GM23338 (cell line): ENCODE measurements around the gene BTN3A1. TPM values are rescaled to one million over a fixed set of nuclear protein-coding genes. Genes with fewer than 3 reads are reported as not detected.

Experiments
- ATAC-seq: fragments of 200-7000 bp; cut with Tn5 transposase; 3 replicates; pipeline ENCODE4 v1.9.1; 2020
- DNase-seq: peaks from one replicate; pipeline ENCODE4 v3.0.0-alpha.2; 2015; ENCODE audit warnings: low spot score
- H2AFZ ChIP-seq: fragments of 200-600 bp; sonication (generic); 2 replicates; pipeline ENCODE4 v1.8.0; 2016; ENCODE audit warnings: antibody characterized with exemption, mild to moderate bottlenecking, moderate library complexity
- H3F3A ChIP-seq: fragments of 200-600 bp; sonication (generic); replicated peaks from 2 replicates; pipeline ENCODE4 v1.8.0; 2017; ENCODE audit warnings: antibody characterized with exemption, mixed run types, low read depth
- H3K27ac ChIP-seq: fragments of 200-600 bp; sonication (generic); 2 replicates; pipeline ENCODE4 v1.6.1; 2016; ENCODE audit warnings: low read depth
- H3K27me3 ChIP-seq: fragments of 200-600 bp; sonication (generic); 2 replicates; pipeline ENCODE4 v1.8.0; 2016; ENCODE audit warnings: mild to moderate bottlenecking, mixed run types, moderate library complexity; ENCODE audit not compliant: insufficient read depth
- H3K36me3 ChIP-seq: fragments of 200-600 bp; sonication (generic); 2 replicates; pipeline ENCODE4 v1.8.0; 2016; ENCODE audit warnings: mild to moderate bottlenecking; ENCODE audit not compliant: insufficient read depth
- H3K4me1 ChIP-seq: fragments of 200-600 bp; sonication (generic); 2 replicates; pipeline ENCODE4 v1.8.0; 2016; ENCODE audit warnings: mild to moderate bottlenecking, moderate library complexity; ENCODE audit not compliant: insufficient read depth
- H3K4me2 ChIP-seq: fragments of 200-600 bp; sonication (generic); 2 replicates; pipeline ENCODE4 v1.7.1; 2017; ENCODE audit warnings: mixed run types
- H3K4me3 ChIP-seq: fragments of 200-600 bp; sonication (generic); 2 replicates; pipeline ENCODE4 v1.6.1; 2016; ENCODE audit warnings: mixed run types
- H3K79me2 ChIP-seq: fragments of 200-600 bp; sonication (generic); replicated peaks from 2 replicates; pipeline ENCODE4 v1.8.0; 2017; ENCODE audit warnings: mild to moderate bottlenecking; ENCODE audit not compliant: insufficient read depth
- H3K9me2 ChIP-seq: fragments of 200-600 bp; sonication (generic); 2 replicates; pipeline ENCODE4 v1.8.0; 2017; ENCODE audit not compliant: insufficient read depth
- H4K20me1 ChIP-seq: fragments of 200-600 bp; sonication (generic); replicated peaks from 2 replicates; pipeline ENCODE4 v1.8.0; 2017; ENCODE audit warnings: mild to moderate bottlenecking; ENCODE audit not compliant: insufficient read depth
- H3K27ac Mint-ChIP-seq: 2 replicates; pipeline ENCODE4 v1.8.0; 2020; ENCODE audit warnings: inconsistent platforms, mild to moderate bottlenecking, moderate library complexity, mixed read lengths
- H3K27me3 Mint-ChIP-seq: 3 replicates; pipeline ENCODE4 v1.8.0; 2022; ENCODE audit warnings: low read depth, mild to moderate bottlenecking, moderate library complexity, mixed read lengths, inconsistent platforms; ENCODE audit not compliant: insufficient read depth, poor library complexity
- H3K36me3 Mint-ChIP-seq: 3 replicates; pipeline ENCODE4 v1.8.0; 2021; ENCODE audit warnings: low read depth, mild to moderate bottlenecking, inconsistent platforms, moderate library complexity, mixed read lengths
- H3K4me1 Mint-ChIP-seq: 3 replicates; pipeline ENCODE4 v1.8.0; 2020; ENCODE audit warnings: mild to moderate bottlenecking, inconsistent platforms, mixed read lengths
- H3K4me3 Mint-ChIP-seq: 3 replicates; pipeline ENCODE4 v1.8.0; 2021; ENCODE audit warnings: moderate library complexity, mild to moderate bottlenecking, inconsistent platforms, mixed read lengths
- H3K9me3 Mint-ChIP-seq: 3 replicates; pipeline ENCODE4 v1.8.0; 2020; ENCODE audit warnings: moderate library complexity, mild to moderate bottlenecking, inconsistent platforms, mixed read lengths
- CREB1 ChIP-seq: fragments of 250-450 bp; sonication (Bioruptor Pico); IDR thresholded peaks from 2 replicates; pipeline ENCODE4 v1.5.0; 2020; ENCODE audit warnings: low read depth, mild to moderate bottlenecking, moderate library complexity
- EZH2 ChIP-seq: fragments of 200-600 bp; sonication (generic); IDR thresholded peaks from one replicate; pipeline ENCODE4 v1.8.0; 2017; ENCODE audit warnings: antibody characterized with exemption, mild to moderate bottlenecking, low read depth; ENCODE audit not compliant: unreplicated experiment
- EZH2phosphoT487 ChIP-seq: fragments of 200-600 bp; sonication (generic); IDR thresholded peaks from one replicate; pipeline ENCODE4 v1.8.1; 2018; ENCODE audit warnings: antibody characterized with exemption; ENCODE audit not compliant: unreplicated experiment
- JUNB ChIP-seq: IDR thresholded peaks from one replicate; pipeline ENCODE4 v1.6.1; 2016; ENCODE audit warnings: antibody characterized with exemption; ENCODE audit not compliant: unreplicated experiment
- NANOG ChIP-seq: IDR thresholded peaks from 2 replicates; pipeline ENCODE4 v1.6.1; 2016; ENCODE audit warnings: antibody characterized with exemption, borderline replicate concordance
- POLR2AphosphoS5 ChIP-seq: IDR thresholded peaks from 2 replicates; pipeline ENCODE4 v1.6.1; 2016; ENCODE audit warnings: antibody characterized with exemption, low read depth
- STAT1 ChIP-seq: IDR thresholded peaks from one replicate; pipeline ENCODE4 v1.6.1; 2016; ENCODE audit warnings: antibody characterized with exemption; ENCODE audit not compliant: unreplicated experiment
- ZNF114 ChIP-seq: fragments of 250-450 bp; sonication (Bioruptor Pico); IDR thresholded peaks from 2 replicates; pipeline ENCODE4 v1.5.0; 2020; ENCODE audit warnings: mild to moderate bottlenecking, moderate library complexity
- ZNF331 ChIP-seq: fragments of 250-450 bp; sonication (Bioruptor Pico); IDR thresholded peaks from 2 replicates; pipeline ENCODE4 v1.5.0; 2020; ENCODE audit warnings: low read depth, mild to moderate bottlenecking, moderate library complexity
- polyA plus RNA-seq: library from polyadenylated mRNA; unstranded; fragments of >200 nt; fragmentation: Nextera tagmentation; extraction: Ambion mirVana; gene quantifications from 2 replicates; pipeline ENCODE4 v1.2.1, GENCODE V29; 2016
- total RNA-seq: library from RNA; depleted of rRNA; stranded (reverse); fragments of >200 nt; shearing (Covaris generic); gene quantifications from 2 replicates; pipeline ENCODE4 v1.2.3, GENCODE V29; 2014
- TF ChIP-seq, protein P1 (sequence below), 2 experiments: fragments of 200-600 bp in 1 of 2; sonication (generic) in 1 of 2; conservative IDR thresholded peaks; 2 replicates each; pipeline versions ENCODE4 v1.5.1 to v1.6.1; 2016 to 2017; ENCODE audit warnings: antibody characterized with exemption in 2 of 2, low read depth in 2 of 2, mild to moderate bottlenecking in 2 of 2, moderate library complexity in 1 of 2
- TF ChIP-seq, protein P2 (sequence below): fragments of 250-450 bp; sonication (Bioruptor Pico); IDR thresholded peaks from 2 replicates; pipeline ENCODE4 v1.5.0; 2020; ENCODE audit warnings: mild to moderate bottlenecking, moderate library complexity
- TF ChIP-seq, protein P3 (sequence below): IDR thresholded peaks from 2 replicates; pipeline ENCODE4 v1.6.1; 2016; ENCODE audit warnings: antibody characterized with exemption
- TF ChIP-seq, protein P4 (sequence below): IDR thresholded peaks from one replicate; pipeline ENCODE4 v1.6.1; 2018; ENCODE audit warnings: antibody characterized with exemption; ENCODE audit not compliant: unreplicated experiment

The BTN3A1 gene
- total and polyA plus RNA-seq, 2 experiments from 2014 or later = 2.4 to 4.0 TPM

DNA sequence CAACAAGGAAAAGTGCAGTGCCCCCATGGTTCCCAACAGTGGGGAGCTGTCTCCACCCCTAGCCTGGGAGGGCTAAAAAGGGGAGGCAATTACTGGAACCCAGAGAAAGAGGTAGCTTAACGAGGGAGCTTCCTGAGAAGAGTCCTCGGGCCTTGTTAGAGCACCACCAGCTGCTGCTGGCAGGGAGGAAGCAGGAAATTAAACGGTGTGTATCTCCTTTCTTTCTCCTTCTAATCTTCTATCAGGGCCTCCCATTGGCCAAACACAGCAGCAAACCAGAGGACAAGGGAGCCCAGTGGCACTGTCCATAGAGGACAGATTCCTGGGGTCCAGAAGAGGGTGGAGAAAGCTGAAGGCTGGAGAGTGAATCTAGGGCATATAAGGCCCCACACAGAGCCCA, 26.8 kb upstream of the BTN3A1 start:
- Histone ChIP-seq H3K79me2 (no peaks in the 10 kb centered on the region), H3K4me2 (no peak overlapping the region), H3K27ac (no peak overlapping the region), H3K9me2 (no peaks in the 10 kb centered on the region), H3K36me3 (no peaks in the 10 kb centered on the region), H3K27me3 (no peaks in the 10 kb centered on the region), H2AFZ (no peak overlapping the region), H3F3A (no peaks in the 10 kb centered on the region), H3K4me1 (no peaks in the 10 kb centered on the region), H3K4me3 (no peak overlapping the region), H4K20me1 (no peaks in the 10 kb centered on the region)
- peak; percentile 53 for ATAC-seq
- no peak for TF ChIP-seq CREB1 (CRISPR knock-in tag)
- no peak for TF ChIP-seq STAT1
- TF ChIP-seq, protein P1, sequence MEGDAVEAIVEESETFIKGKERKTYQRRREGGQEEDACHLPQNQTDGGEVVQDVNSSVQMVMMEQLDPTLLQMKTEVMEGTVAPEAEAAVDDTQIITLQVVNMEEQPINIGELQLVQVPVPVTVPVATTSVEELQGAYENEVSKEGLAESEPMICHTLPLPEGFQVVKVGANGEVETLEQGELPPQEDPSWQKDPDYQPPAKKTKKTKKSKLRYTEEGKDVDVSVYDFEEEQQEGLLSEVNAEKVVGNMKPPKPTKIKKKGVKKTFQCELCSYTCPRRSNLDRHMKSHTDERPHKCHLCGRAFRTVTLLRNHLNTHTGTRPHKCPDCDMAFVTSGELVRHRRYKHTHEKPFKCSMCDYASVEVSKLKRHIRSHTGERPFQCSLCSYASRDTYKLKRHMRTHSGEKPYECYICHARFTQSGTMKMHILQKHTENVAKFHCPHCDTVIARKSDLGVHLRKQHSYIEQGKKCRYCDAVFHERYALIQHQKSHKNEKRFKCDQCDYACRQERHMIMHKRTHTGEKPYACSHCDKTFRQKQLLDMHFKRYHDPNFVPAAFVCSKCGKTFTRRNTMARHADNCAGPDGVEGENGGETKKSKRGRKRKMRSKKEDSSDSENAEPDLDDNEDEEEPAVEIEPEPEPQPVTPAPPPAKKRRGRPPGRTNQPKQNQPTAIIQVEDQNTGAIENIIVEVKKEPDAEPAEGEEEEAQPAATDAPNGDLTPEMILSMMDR (conservative IDR thresholded peaks at IDR 0.05; ENCODE audit: low read depth in 2 of 2) = no peak
- TF ChIP-seq, protein P2, sequence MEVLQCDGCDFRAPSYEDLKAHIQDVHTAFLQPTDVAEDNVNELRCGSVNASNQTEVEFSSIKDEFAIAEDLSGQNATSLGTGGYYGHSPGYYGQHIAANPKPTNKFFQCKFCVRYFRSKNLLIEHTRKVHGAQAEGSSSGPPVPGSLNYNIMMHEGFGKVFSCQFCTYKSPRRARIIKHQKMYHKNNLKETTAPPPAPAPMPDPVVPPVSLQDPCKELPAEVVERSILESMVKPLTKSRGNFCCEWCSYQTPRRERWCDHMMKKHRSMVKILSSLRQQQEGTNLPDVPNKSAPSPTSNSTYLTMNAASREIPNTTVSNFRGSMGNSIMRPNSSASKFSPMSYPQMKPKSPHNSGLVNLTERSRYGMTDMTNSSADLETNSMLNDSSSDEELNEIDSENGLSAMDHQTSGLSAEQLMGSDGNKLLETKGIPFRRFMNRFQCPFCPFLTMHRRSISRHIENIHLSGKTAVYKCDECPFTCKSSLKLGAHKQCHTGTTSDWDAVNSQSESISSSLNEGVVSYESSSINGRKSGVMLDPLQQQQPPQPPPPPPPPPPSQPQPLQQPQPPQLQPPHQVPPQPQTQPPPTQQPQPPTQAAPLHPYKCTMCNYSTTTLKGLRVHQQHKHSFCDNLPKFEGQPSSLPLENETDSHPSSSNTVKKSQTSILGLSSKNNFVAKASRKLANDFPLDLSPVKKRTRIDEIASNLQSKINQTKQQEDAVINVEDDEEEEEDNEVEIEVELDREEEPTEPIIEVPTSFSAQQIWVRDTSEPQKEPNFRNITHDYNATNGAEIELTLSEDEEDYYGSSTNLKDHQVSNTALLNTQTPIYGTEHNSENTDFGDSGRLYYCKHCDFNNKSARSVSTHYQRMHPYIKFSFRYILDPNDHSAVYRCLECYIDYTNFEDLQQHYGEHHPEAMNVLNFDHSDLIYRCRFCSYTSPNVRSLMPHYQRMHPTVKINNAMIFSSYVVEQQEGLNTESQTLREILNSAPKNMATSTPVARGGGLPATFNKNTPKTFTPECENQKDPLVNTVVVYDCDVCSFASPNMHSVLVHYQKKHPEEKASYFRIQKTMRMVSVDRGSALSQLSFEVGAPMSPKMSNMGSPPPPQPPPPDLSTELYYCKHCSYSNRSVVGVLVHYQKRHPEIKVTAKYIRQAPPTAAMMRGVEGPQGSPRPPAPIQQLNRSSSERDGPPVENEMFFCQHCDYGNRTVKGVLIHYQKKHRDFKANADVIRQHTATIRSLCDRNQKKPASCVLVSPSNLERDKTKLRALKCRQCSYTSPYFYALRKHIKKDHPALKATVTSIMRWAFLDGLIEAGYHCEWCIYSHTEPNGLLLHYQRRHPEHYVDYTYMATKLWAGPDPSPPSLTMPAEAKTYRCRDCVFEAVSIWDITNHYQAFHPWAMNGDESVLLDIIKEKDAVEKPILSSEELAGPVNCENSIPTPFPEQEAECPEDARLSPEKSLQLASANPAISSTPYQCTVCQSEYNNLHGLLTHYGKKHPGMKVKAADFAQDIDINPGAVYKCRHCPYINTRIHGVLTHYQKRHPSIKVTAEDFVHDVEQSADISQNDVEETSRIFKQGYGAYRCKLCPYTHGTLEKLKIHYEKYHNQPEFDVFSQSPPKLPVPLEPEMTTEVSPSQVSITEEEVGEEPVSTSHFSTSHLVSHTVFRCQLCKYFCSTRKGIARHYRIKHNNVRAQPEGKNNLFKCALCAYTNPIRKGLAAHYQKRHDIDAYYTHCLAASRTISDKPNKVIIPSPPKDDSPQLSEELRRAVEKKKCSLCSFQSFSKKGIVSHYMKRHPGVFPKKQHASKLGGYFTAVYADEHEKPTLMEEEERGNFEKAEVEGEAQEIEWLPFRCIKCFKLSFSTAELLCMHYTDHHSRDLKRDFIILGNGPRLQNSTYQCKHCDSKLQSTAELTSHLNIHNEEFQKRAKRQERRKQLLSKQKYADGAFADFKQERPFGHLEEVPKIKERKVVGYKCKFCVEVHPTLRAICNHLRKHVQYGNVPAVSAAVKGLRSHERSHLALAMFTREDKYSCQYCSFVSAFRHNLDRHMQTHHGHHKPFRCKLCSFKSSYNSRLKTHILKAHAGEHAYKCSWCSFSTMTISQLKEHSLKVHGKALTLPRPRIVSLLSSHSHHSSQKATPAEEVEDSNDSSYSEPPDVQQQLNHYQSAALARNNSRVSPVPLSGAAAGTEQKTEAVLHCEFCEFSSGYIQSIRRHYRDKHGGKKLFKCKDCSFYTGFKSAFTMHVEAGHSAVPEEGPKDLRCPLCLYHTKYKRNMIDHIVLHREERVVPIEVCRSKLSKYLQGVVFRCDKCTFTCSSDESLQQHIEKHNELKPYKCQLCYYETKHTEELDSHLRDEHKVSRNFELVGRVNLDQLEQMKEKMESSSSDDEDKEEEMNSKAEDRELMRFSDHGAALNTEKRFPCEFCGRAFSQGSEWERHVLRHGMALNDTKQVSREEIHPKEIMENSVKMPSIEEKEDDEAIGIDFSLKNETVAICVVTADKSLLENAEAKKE (CRISPR knock-in tag) = no peak
- TF ChIP-seq ZNF331 (CRISPR knock-in tag) = no peak
- no peak for TF ChIP-seq EZH2phosphoT487
- no peak for TF ChIP-seq NANOG
- TF ChIP-seq EZH2 = no peak
- no peak for TF ChIP-seq JUNB
- TF ChIP-seq POLR2AphosphoS5 = no peak
- no peak for TF ChIP-seq ZNF114
- TF ChIP-seq, protein P3, sequence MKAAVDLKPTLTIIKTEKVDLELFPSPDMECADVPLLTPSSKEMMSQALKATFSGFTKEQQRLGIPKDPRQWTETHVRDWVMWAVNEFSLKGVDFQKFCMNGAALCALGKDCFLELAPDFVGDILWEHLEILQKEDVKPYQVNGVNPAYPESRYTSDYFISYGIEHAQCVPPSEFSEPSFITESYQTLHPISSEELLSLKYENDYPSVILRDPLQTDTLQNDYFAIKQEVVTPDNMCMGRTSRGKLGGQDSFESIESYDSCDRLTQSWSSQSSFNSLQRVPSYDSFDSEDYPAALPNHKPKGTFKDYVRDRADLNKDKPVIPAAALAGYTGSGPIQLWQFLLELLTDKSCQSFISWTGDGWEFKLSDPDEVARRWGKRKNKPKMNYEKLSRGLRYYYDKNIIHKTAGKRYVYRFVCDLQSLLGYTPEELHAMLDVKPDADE = no peak
- TF ChIP-seq, protein P4, sequence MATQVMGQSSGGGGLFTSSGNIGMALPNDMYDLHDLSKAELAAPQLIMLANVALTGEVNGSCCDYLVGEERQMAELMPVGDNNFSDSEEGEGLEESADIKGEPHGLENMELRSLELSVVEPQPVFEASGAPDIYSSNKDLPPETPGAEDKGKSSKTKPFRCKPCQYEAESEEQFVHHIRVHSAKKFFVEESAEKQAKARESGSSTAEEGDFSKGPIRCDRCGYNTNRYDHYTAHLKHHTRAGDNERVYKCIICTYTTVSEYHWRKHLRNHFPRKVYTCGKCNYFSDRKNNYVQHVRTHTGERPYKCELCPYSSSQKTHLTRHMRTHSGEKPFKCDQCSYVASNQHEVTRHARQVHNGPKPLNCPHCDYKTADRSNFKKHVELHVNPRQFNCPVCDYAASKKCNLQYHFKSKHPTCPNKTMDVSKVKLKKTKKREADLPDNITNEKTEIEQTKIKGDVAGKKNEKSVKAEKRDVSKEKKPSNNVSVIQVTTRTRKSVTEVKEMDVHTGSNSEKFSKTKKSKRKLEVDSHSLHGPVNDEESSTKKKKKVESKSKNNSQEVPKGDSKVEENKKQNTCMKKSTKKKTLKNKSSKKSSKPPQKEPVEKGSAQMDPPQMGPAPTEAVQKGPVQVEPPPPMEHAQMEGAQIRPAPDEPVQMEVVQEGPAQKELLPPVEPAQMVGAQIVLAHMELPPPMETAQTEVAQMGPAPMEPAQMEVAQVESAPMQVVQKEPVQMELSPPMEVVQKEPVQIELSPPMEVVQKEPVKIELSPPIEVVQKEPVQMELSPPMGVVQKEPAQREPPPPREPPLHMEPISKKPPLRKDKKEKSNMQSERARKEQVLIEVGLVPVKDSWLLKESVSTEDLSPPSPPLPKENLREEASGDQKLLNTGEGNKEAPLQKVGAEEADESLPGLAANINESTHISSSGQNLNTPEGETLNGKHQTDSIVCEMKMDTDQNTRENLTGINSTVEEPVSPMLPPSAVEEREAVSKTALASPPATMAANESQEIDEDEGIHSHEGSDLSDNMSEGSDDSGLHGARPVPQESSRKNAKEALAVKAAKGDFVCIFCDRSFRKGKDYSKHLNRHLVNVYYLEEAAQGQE = no peak
- no peaks in the 10 kb centered on the region for H3K9me3 Mint-ChIP-seq
- peaks cover 6% of the 10 kb centered on the region for H3K27me3 Mint-ChIP-seq
- no peaks in the 10 kb centered on the region; the same call in 2 of the 3 replicates for H3K36me3 Mint-ChIP-seq
- DNase-seq = no peak
- H3K27ac Mint-ChIP-seq = no peak overlapping the region
- no peak overlapping the region; the same call in 2 of the 3 replicates for H3K4me3 Mint-ChIP-seq
- peaks cover 9% of the 10 kb centered on the region for H3K4me1 Mint-ChIP-seq
